ENCODE measurements around the gene BPIFB1. TPM values are rescaled to one million over a fixed set of nuclear protein-coding genes. Genes with fewer than 3 reads are reported as not detected.

BPIFB1 gene
- total and polyA plus RNA-seq, 2 of the 8 experiments (the other 6 are each of a cell fraction or from before 2014, with no cell fraction given): not detected

- peak; percentile 67 to 87 (median 86) for TF ChIP-seq CTCF (IDR thresholded peaks at IDR 0.05; ENCODE audit: control extremely low read depth in 1 of 3, insufficient read depth in 1 of 3, low read depth in 1 of 3, low read length in 3 of 3)
- no peak for TF ChIP-seq POU5F1 (IDR thresholded peaks at IDR 0.05; ENCODE audit: low read depth, low read length)
- no peak for TF ChIP-seq CHD2 (IDR thresholded peaks at IDR 0.05; ENCODE audit: low read length)
- peak; percentile 34; the same call in 1 of the 2 replicates for TF ChIP-seq YY1 (IDR thresholded peaks at IDR 0.05; ENCODE audit: low read depth, low read length)
- no peak for TF ChIP-seq E2F6 (IDR thresholded peaks at IDR 0.05)
- TF ChIP-seq BCL11A (IDR thresholded peaks at IDR 0.05; ENCODE audit: low read depth in 2 of 2, low read length in 2 of 2): no peak
- no peak for TF ChIP-seq GTF2F1 (IDR thresholded peaks at IDR 0.05; ENCODE audit: borderline replicate concordance, low read depth, low read length)
- no peak for TF ChIP-seq RFX5 (IDR thresholded peaks at IDR 0.05; ENCODE audit: borderline replicate concordance, low read depth, low read length)
- no peak for TF ChIP-seq SIN3A (conservative IDR thresholded peaks at IDR 0.05 in 1 of 2, IDR thresholded peaks at IDR 0.05 in 1 of 2; ENCODE audit: low read depth in 1 of 2, low read length in 2 of 2)
- TF ChIP-seq MAFK (IDR thresholded peaks at IDR 0.05; ENCODE audit: low read depth, low read length): no peak
- no peak for TF ChIP-seq TEAD4 (IDR thresholded peaks at IDR 0.05; ENCODE audit: low read depth, low read length)
- no peak for TF ChIP-seq SUZ12 (IDR thresholded peaks at IDR 0.05; ENCODE audit: low read length)
- peak; percentile 76 to 88 for TF ChIP-seq RAD21 (IDR thresholded peaks at IDR 0.05 in 1 of 2, conservative IDR thresholded peaks at IDR 0.05 in 1 of 2; ENCODE audit: low read depth in 2 of 2, low read length in 2 of 2)
- TF ChIP-seq CEBPB (IDR thresholded peaks at IDR 0.05; ENCODE audit: low read depth, low read length): no peak
- TF ChIP-seq SRF (IDR thresholded peaks at IDR 0.05; ENCODE audit: low read depth, low read length): no peak
- TF ChIP-seq TCF12 (IDR thresholded peaks at IDR 0.05; ENCODE audit: low read depth, low read length): 0 out of 2 replicates have a peak, but pooled peaks have one; percentile 37
- TF ChIP-seq SIRT6 (IDR thresholded peaks at IDR 0.05; ENCODE audit: low read length): no peak
- no peak for TF ChIP-seq SAP30 (IDR thresholded peaks at IDR 0.05; ENCODE audit: insufficient read depth, insufficient replicate concordance, low read length)
- no peak for TF ChIP-seq HDAC2 (IDR thresholded peaks at IDR 0.05; ENCODE audit: borderline replicate concordance in 1 of 2, low read depth in 2 of 2, low read length in 2 of 2)
Measured at GRCh38 chr20:33262658-33263065, 20.4 kb upstream of the BPIFB1 start (continued).

All from H1 (cell line).